GM23338 (cell line): ENCODE data around the gene SARS1. TPM values are rescaled to one million over a fixed set of nuclear protein-coding genes. Genes with fewer than 3 reads are reported as not detected.

Experiments used
- ATAC-seq: fragments of 200-7000 bp; cut with Tn5 transposase; 3 replicates; pipeline ENCODE4 v1.9.1; 2020
- DNase-seq: peaks from one replicate; pipeline ENCODE4 v3.0.0-alpha.2; 2015; ENCODE audit warnings: low spot score
- H2AFZ ChIP-seq: fragments of 200-600 bp; sonication (generic); 2 replicates; pipeline ENCODE4 v1.8.0; 2016; ENCODE audit warnings: antibody characterized with exemption, mild to moderate bottlenecking, moderate library complexity
- H3F3A ChIP-seq: fragments of 200-600 bp; sonication (generic); replicated peaks from 2 replicates; pipeline ENCODE4 v1.8.0; 2017; ENCODE audit warnings: antibody characterized with exemption, mixed run types, low read depth
- H3K27ac ChIP-seq: fragments of 200-600 bp; sonication (generic); 2 replicates; pipeline ENCODE4 v1.6.1; 2016; ENCODE audit warnings: low read depth
- H3K27me3 ChIP-seq: fragments of 200-600 bp; sonication (generic); 2 replicates; pipeline ENCODE4 v1.8.0; 2016; ENCODE audit warnings: mild to moderate bottlenecking, mixed run types, moderate library complexity; ENCODE audit not compliant: insufficient read depth
- H3K36me3 ChIP-seq: fragments of 200-600 bp; sonication (generic); 2 replicates; pipeline ENCODE4 v1.8.0; 2016; ENCODE audit warnings: mild to moderate bottlenecking; ENCODE audit not compliant: insufficient read depth
- H3K4me1 ChIP-seq: fragments of 200-600 bp; sonication (generic); 2 replicates; pipeline ENCODE4 v1.8.0; 2016; ENCODE audit warnings: mild to moderate bottlenecking, moderate library complexity; ENCODE audit not compliant: insufficient read depth
- H3K4me2 ChIP-seq: fragments of 200-600 bp; sonication (generic); 2 replicates; pipeline ENCODE4 v1.7.1; 2017; ENCODE audit warnings: mixed run types
- H3K4me3 ChIP-seq: fragments of 200-600 bp; sonication (generic); 2 replicates; pipeline ENCODE4 v1.6.1; 2016; ENCODE audit warnings: mixed run types
- H3K79me2 ChIP-seq: fragments of 200-600 bp; sonication (generic); replicated peaks from 2 replicates; pipeline ENCODE4 v1.8.0; 2017; ENCODE audit warnings: mild to moderate bottlenecking; ENCODE audit not compliant: insufficient read depth
- H3K9me2 ChIP-seq: fragments of 200-600 bp; sonication (generic); 2 replicates; pipeline ENCODE4 v1.8.0; 2017; ENCODE audit not compliant: insufficient read depth
- H4K20me1 ChIP-seq: fragments of 200-600 bp; sonication (generic); replicated peaks from 2 replicates; pipeline ENCODE4 v1.8.0; 2017; ENCODE audit warnings: mild to moderate bottlenecking; ENCODE audit not compliant: insufficient read depth
- H3K27ac Mint-ChIP-seq: 2 replicates; pipeline ENCODE4 v1.8.0; 2020; ENCODE audit warnings: inconsistent platforms, mild to moderate bottlenecking, moderate library complexity, mixed read lengths
- H3K27me3 Mint-ChIP-seq: 3 replicates; pipeline ENCODE4 v1.8.0; 2022; ENCODE audit warnings: low read depth, mild to moderate bottlenecking, moderate library complexity, mixed read lengths, inconsistent platforms; ENCODE audit not compliant: insufficient read depth, poor library complexity
- H3K36me3 Mint-ChIP-seq: 3 replicates; pipeline ENCODE4 v1.8.0; 2021; ENCODE audit warnings: low read depth, mild to moderate bottlenecking, inconsistent platforms, moderate library complexity, mixed read lengths
- H3K4me1 Mint-ChIP-seq: 3 replicates; pipeline ENCODE4 v1.8.0; 2020; ENCODE audit warnings: mild to moderate bottlenecking, inconsistent platforms, mixed read lengths
- H3K4me3 Mint-ChIP-seq: 3 replicates; pipeline ENCODE4 v1.8.0; 2021; ENCODE audit warnings: moderate library complexity, mild to moderate bottlenecking, inconsistent platforms, mixed read lengths
- H3K9me3 Mint-ChIP-seq: 3 replicates; pipeline ENCODE4 v1.8.0; 2020; ENCODE audit warnings: moderate library complexity, mild to moderate bottlenecking, inconsistent platforms, mixed read lengths
- CREB1 ChIP-seq: fragments of 250-450 bp; sonication (Bioruptor Pico); IDR thresholded peaks from 2 replicates; pipeline ENCODE4 v1.5.0; 2020; ENCODE audit warnings: low read depth, mild to moderate bottlenecking, moderate library complexity
- CTCF ChIP-seq, 2 experiments: fragments of 200-600 bp in 1 of 2; sonication (generic) in 1 of 2; conservative IDR thresholded peaks; 2 replicates each; pipeline versions ENCODE4 v1.5.1 to v1.6.1; 2016 to 2017; ENCODE audit warnings: antibody characterized with exemption in 2 of 2, low read depth in 2 of 2, mild to moderate bottlenecking in 2 of 2, moderate library complexity in 1 of 2
- ETS1 ChIP-seq: IDR thresholded peaks from 2 replicates; pipeline ENCODE4 v1.6.1; 2016; ENCODE audit warnings: antibody characterized with exemption
- EZH2 ChIP-seq: fragments of 200-600 bp; sonication (generic); IDR thresholded peaks from one replicate; pipeline ENCODE4 v1.8.0; 2017; ENCODE audit warnings: antibody characterized with exemption, mild to moderate bottlenecking, low read depth; ENCODE audit not compliant: unreplicated experiment
- EZH2phosphoT487 ChIP-seq: fragments of 200-600 bp; sonication (generic); IDR thresholded peaks from one replicate; pipeline ENCODE4 v1.8.1; 2018; ENCODE audit warnings: antibody characterized with exemption; ENCODE audit not compliant: unreplicated experiment
- JUNB ChIP-seq: IDR thresholded peaks from one replicate; pipeline ENCODE4 v1.6.1; 2016; ENCODE audit warnings: antibody characterized with exemption; ENCODE audit not compliant: unreplicated experiment
- NANOG ChIP-seq: IDR thresholded peaks from 2 replicates; pipeline ENCODE4 v1.6.1; 2016; ENCODE audit warnings: antibody characterized with exemption, borderline replicate concordance
- POLR2AphosphoS5 ChIP-seq: IDR thresholded peaks from 2 replicates; pipeline ENCODE4 v1.6.1; 2016; ENCODE audit warnings: antibody characterized with exemption, low read depth
- REST ChIP-seq: IDR thresholded peaks from one replicate; pipeline ENCODE4 v1.6.1; 2018; ENCODE audit warnings: antibody characterized with exemption; ENCODE audit not compliant: unreplicated experiment
- STAT1 ChIP-seq: IDR thresholded peaks from one replicate; pipeline ENCODE4 v1.6.1; 2016; ENCODE audit warnings: antibody characterized with exemption; ENCODE audit not compliant: unreplicated experiment
- ZNF114 ChIP-seq: fragments of 250-450 bp; sonication (Bioruptor Pico); IDR thresholded peaks from 2 replicates; pipeline ENCODE4 v1.5.0; 2020; ENCODE audit warnings: mild to moderate bottlenecking, moderate library complexity
- ZNF331 ChIP-seq: fragments of 250-450 bp; sonication (Bioruptor Pico); IDR thresholded peaks from 2 replicates; pipeline ENCODE4 v1.5.0; 2020; ENCODE audit warnings: low read depth, mild to moderate bottlenecking, moderate library complexity
- ZNF462 ChIP-seq: fragments of 250-450 bp; sonication (Bioruptor Pico); IDR thresholded peaks from 2 replicates; pipeline ENCODE4 v1.5.0; 2020; ENCODE audit warnings: mild to moderate bottlenecking, moderate library complexity
- polyA plus RNA-seq: library from polyadenylated mRNA; unstranded; fragments of >200 nt; fragmentation: Nextera tagmentation; extraction: Ambion mirVana; gene quantifications from 2 replicates; pipeline ENCODE4 v1.2.1, GENCODE V29; 2016
- total RNA-seq: library from RNA; depleted of rRNA; stranded (reverse); fragments of >200 nt; shearing (Covaris generic); gene quantifications from 2 replicates; pipeline ENCODE4 v1.2.3, GENCODE V29; 2014

SARS1 gene
- total and polyA plus RNA-seq, 2 experiments from 2014 or later = 141 to 166 TPM

GRCh38 chr1:109270623-109271317, 57.1 kb downstream of the SARS1 start:
- no peak overlapping the region for H3K4me2 ChIP-seq
- no peaks in the 10 kb centered on the region for H3K9me2 ChIP-seq
- no peak overlapping the region for H3K4me3 ChIP-seq
- H3K36me3 ChIP-seq = no peaks in the 10 kb centered on the region
- H3K79me2 ChIP-seq = no peaks in the 10 kb centered on the region
- H4K20me1 ChIP-seq = no peaks in the 10 kb centered on the region
- H3K27me3 Mint-ChIP-seq = peaks cover 12% of the 10 kb centered on the region
- H3K27me3 ChIP-seq = no peaks in the 10 kb centered on the region
- peaks cover 19% of the 10 kb centered on the region for H3K4me1 Mint-ChIP-seq
- no peak overlapping the region; the same call in 1 of the 2 replicates for H3K27ac Mint-ChIP-seq
- ATAC-seq (no peak), DNase-seq (no peak)
- H3K27ac ChIP-seq = no peak overlapping the region
- H2AFZ ChIP-seq = no peak overlapping the region
- H3K36me3 Mint-ChIP-seq = peaks cover 18% of the 10 kb centered on the region
- H3K9me3 Mint-ChIP-seq = no peaks in the 10 kb centered on the region; the same call in 2 of the 3 replicates
- H3K4me3 Mint-ChIP-seq = no peak overlapping the region; the same call in 2 of the 3 replicates
- TF ChIP-seq REST (no peak), NANOG (no peak), ZNF462 (CRISPR knock-in tag) (no peak), STAT1 (no peak), ZNF331 (no peak), POLR2AphosphoS5 (no peak), CREB1 (CRISPR knock-in tag) (no peak), EZH2 (no peak), CTCF (conservative IDR thresholded peaks at IDR 0.05; ENCODE audit: low read depth in 2 of 2) (no peak), EZH2phosphoT487 (no peak), ZNF114 (CRISPR knock-in tag) (no peak), JUNB (no peak), ETS1 (no peak)
- peaks cover 16% of the 10 kb centered on the region for H3K4me1 ChIP-seq
- peaks cover 3% of the 10 kb centered on the region; the same call in 1 of the 2 replicates for H3F3A ChIP-seq
